ENCODE measurements around the gene TMEM44.

The TMEM44 gene

DNA sequence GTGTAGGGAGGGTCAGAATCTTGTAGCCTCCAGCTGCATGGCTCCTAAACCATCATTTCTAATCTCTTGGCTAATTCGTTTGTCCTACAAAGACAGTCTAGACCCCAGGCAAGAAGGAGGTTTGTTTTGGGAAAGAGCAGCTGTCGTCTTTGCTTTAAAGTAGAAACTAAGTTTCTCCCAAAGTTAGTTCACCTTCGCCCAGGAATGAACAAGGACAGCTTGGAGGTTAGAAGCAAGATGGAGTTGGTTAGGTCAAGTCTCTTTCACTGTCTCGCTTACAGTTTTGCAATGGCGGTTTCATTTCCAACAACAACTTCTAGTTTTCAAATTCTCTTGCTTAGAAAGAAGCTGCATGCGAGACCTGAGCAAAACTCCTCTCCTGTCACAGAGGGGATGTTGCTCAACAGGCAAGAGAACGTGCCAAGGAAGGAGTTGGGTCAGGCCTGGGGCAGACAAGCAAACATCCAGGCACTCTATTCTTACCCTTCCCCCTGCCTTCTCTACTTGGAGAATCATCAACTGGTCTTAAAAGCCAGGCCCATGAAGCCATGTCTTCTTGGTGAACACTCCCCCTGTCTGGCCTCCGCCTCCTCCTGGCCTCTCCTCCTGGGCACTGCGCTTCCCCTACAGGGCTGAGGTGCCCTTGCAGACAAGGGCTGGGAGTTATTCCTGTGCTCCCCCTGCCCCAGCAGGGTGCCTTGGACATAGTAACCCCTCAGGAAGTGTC is 57.6 kb downstream of the TMEM44 start:
- no peak for DNase-seq

DNA sequence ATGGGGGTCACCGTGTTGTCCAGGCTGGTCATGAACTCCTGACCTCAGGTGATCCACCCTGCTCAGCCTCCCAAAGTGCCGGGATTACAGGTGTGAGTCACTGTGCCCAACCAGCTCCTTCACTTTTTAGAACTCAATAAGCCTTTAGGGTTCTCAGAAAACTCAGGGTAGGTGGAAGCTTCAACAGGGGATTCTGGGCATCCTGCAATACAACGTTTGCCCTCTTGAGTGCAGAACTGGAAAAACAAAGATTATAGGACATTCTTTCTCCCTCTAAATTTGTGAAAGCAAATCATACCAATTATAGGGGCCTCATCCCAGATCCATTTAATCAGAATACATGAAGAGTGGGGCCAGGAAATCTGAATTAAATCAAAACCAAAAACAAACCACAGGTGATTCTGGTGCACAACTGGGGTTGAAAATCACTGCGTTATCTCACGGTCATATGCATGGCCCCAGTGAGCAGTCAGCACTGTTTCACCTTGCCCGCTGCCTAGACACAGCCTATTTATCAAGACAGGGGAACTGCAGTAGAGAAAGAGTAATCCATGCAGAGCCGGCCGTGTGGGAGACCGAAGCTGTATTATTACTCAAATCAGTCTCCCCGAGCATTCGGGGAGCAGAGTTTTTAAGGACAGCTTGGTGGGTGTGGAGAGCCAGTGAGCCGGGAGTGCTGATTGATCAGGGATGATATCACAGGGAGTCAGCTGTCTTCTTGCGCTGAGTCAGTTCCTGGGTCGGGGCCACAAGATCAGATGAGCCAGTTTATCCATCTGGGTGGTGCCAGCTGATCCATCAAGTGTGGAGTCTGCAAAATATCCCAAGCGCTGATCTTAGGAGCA is 58.4 kb downstream of the TMEM44 start:
- no peak for DNase-seq

DNA sequence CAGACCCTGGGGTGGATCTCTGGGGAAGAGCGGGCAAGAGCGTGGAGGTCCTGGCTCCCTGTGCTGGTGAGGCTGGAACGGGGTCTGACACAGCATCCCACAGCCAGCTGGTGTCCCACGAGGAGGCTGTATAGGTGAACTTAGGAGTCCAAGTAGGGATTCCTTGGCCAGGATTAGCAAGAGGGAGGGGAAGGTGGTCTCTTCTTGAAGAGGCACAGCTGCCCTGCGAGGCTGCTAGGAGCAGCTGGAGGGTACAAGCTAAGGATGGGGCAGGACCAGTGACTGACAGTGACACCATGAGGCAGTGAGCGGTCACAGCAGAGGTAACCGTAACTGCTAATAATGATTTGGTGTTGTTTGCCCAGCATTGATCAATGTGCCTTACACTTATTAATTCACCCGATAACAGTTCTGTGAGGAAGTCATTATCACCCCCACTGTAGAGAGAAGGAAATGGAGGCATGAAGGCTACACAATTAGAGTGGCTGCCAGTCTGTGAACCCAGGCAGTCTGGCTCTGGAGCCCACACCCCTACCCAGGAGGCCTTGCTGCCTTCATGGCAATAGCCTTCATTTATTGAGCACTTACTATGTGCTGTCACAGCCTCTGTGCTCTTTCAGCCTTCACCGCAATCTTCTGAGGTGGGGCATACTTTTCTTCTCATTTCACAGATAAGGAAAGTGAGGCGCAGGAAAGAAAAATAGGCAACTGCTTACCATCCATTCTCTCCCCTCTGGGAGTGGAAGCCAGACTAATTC is 59.4 kb downstream of the TMEM44 start:
- peak; percentile 26 for DNase-seq

- no peak for DNase-seq
Measured at GRCh38 chr3:194572944-194573491, 60.2 kb downstream of the TMEM44 start.

DNA sequence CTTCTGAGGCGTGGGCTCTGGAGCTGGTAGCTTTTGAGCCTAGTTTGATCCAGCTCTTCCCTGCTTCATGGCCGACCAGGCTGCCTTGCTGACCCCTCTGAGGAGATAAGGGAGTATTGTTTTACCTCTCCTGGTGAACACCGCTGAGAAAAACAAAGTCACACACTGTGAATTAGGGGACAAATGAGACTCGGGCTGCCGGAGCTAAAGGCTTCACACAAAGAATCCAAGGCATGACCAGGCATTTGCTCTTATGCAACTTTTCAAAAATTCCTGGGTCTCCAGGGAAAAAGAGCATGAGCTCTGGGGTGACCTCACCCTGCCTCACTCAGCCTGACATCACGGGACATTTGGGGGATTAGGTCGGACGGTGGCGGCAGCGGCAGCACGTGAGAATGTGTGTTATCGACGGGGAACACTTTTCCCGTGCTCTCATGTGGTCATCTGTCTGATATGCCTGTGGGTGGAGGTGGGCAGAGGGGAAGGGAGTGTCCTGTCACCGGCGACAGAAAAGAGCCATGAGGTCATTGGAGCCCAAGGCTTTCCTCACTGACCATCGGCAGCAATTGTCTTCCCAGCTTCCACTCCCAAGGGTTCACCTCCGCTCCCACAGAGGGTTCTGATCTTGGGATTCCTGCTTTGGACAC is 61.0 kb downstream of the TMEM44 start:
- no peak for DNase-seq

DNA sequence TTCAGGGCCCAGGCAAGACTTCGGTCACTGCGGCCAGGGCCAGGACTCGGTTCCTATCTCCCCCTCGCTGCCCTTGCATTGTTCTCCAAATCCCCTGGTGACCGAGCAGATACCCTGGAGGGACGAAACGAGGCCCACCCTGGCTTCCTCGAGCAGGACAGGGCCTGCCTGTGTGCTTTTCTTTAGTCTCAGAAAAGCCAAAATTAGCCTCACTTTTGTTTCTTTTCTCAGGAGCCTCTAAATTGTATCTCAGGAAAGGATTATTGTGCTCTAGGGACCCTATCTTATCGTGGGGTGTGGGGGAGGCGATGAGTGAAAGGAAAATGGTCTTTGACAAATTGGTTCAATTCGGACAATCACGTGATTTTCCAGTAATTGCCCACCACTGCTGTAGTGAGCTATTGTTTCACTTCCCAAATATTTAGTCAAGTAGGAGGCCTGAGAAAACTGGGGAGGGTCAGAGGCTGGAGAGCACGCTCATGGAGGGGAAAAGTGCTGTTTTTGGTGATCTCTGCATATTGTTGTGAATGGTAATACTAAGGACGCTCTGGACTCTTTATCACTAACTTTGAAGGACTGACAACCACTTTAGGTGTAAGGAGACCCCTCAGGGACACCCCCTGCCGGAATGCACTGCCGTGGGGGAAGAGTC is 61.6 kb downstream of the TMEM44 start:
- DNase-seq, result no peak

GRCh38 chr3:194570898-194571297 is 62.3 kb downstream of the TMEM44 start:
- no peak for DNase-seq

GRCh38 chr3:194570235-194570634 is 63.0 kb downstream of the TMEM44 start:
- no peak for DNase-seq

DNA sequence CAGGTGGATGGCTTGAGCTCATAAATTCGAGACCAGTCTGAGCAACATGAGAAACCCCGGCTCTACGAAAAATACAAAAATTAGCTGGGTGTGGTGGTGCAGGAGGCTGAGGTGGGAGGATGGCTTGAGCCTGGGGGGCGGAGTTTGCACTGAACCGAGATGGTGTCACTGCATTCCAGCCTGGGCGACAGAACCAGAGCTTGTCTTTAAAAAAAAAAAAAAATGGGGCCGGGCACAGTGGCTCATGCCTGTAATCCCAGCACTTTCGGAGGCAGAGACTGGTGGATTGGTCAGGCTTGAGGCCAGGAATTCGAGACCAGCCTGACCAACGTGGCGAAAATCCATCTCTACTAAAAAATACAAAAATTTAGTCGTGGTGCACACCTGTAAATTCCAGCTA is 64.0 kb downstream of the TMEM44 start:
- DNase-seq, result no peak

GRCh38 chr3:194565597-194566190 is 67.5 kb downstream of the TMEM44 start:
- DNase-seq, result no peak

DNA sequence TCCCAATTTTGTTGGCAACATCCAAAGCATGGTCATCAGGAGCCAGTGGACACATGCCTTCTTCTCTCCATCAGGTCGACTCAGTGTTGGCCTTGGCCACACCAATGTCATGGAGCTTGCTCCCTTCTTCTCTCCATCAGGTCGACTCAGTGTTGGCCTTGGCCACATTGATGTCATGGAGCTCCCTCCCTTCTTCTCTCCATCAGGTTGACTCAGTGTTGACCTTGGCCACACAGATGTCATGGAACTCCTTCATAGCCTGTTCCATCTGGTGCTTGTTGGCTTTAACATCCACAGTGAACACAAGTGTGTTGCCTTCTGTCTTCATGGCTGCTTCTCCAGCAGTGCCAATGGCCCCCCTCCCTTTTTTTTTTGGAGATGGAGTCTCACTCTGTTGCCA is 70.2 kb downstream of the TMEM44 start:
- no peak for DNase-seq

GRCh38 chr3:194561306-194561974 is 71.8 kb downstream of the TMEM44 start:
- DNase-seq, result no peak

DNA sequence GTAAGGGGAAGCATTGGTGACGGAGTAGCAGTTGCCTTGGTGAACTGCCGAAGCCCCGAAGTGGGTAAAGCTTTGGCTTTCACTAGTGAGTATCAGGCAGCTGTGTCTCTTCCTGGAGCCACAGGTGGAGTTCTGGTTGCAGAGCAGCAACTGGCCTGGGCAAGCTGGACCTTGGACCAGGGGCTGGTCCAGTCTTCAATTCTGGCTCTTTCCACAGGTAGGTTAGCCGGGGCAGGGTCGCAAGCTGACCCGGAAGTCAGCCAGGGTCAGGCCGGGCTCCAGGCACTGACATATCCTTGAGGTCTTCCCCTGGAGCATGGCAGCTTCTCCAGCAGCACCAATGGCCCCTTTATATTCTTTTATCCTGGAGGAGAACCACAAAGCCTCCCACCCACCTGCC is 73.2 kb downstream of the TMEM44 start:
- DNase-seq, result no peak

- DNase-seq, result no peak
Measured at GRCh38 chr3:194559530-194559929, 73.7 kb downstream of the TMEM44 start.

- DNase-seq, result no peak
Measured at GRCh38 chr3:194556086-194557056, 76.8 kb downstream of the TMEM44 start.

- no peak for DNase-seq
Measured at GRCh38 chr3:194555175-194556062, 77.8 kb downstream of the TMEM44 start.

DNA sequence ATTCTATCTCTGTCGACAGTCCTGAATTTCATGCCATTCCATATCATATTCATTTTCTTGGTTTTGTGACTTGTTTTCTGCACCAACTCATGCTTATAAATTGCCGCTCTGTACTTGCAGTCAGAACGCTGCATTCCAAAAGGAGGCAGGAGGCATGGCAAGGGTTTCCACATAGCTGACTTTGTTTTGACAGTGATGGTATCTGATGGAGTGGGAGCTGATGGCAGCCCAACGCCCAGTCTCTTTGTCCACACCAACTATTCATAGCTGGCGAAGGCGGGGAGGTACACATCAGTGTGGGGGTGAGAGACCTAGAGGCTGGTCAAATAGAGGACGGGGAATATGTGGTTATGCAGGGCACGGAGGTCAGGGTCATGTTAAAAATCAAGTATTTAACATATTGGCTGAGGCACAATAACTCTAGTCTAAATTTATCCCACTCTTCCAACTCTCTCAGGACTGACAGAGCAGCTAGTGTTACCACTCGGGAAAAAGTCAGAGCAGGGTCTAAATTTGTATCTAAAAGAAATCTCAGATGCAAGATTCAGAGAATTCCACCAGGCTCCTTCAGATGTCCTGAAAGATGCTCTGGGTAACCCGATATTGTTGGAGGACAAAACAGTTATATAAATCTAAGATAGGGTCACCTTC is 78.6 kb downstream of the TMEM44 start:
- DNase-seq, result no peak

DNA sequence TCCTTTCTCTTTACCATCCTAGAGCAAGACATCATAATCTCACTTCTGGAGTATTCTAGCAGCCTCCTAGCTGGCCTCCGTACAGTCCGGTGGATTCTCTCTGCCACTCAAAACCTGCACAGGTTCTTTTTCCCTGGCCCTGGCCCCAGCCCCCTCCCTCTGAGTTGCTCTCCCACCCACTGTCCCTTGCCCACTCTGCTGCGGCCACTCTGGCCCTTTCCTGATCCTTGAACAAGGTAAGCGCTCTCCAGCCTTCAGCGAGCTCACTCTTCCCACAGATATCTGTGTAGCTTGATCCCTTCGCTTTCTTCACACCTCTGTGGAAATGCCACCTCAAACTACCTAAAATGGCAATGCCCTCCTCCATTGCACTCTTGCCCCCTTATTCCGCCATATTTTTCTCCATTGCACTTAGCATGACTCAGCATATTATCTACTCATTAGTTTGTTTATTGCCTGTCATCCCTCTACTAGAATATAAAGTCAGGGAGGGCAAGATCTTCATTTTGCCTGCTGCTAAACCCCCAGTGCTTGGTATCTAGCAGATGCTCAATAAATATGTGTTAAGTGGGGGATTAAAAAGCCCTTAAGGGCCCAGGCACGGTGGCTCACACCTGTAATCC is 80.8 kb downstream of the TMEM44 start:
- no peak for DNase-seq

Measured in NCI-H1436 treated with DMSO at 0.1 percent for 48 hours (cell line).